Dendritic cell treated with granulocyte-macrophage colony-stimulating factor and Interleukin-4, amounts not matched to agents 40 ng/mL and 50 ng/mL, for 4 days (primary cell): ENCODE data around the gene STK11IP.

Source experiments
- H3K27ac Mint-ChIP-seq: one replicate; pipeline ENCODE4 v1.8.0; 2022; ENCODE audit warnings: mild to moderate bottlenecking, mixed read lengths
- H3K27me3 Mint-ChIP-seq: one replicate; pipeline ENCODE4 v1.8.0; 2022; ENCODE audit warnings: mild to moderate bottlenecking, mixed read lengths
- H3K36me3 Mint-ChIP-seq: one replicate; pipeline ENCODE4 v1.8.0; 2022; ENCODE audit warnings: low read depth, mixed read lengths
- H3K4me1 Mint-ChIP-seq: one replicate; pipeline ENCODE4 v1.8.0; 2022; ENCODE audit warnings: low read depth, mixed read lengths
- H3K4me3 Mint-ChIP-seq: one replicate; pipeline ENCODE4 v1.8.0; 2022; ENCODE audit warnings: mild to moderate bottlenecking, moderate library complexity, mixed read lengths
- H3K9me3 Mint-ChIP-seq: one replicate; pipeline ENCODE4 v1.8.0; 2022; ENCODE audit warnings: mixed read lengths
- intact Hi-C: fragments of 100-400 bp; cut with micrococcal nuclease; formaldehyde crosslinking; loops from one replicate; pipeline ENCODE4 v1.15.0; 2022

The STK11IP gene

GRCh38 chr2:219634951-219635751 lies 37.5 kb downstream of the STK11IP start:
- H3K27ac Mint-ChIP-seq: no peak overlapping the region
- peaks cover 36% of the 10 kb centered on the region for H3K27me3 Mint-ChIP-seq
- H3K36me3 Mint-ChIP-seq: no peaks in the 10 kb centered on the region
- H3K4me3 Mint-ChIP-seq: no peak overlapping the region
- intact Hi-C loops: no loop called here
- H3K4me1 Mint-ChIP-seq: peaks cover 20% of the 10 kb centered on the region
- no peaks in the 10 kb centered on the region for H3K9me3 Mint-ChIP-seq

DNA sequence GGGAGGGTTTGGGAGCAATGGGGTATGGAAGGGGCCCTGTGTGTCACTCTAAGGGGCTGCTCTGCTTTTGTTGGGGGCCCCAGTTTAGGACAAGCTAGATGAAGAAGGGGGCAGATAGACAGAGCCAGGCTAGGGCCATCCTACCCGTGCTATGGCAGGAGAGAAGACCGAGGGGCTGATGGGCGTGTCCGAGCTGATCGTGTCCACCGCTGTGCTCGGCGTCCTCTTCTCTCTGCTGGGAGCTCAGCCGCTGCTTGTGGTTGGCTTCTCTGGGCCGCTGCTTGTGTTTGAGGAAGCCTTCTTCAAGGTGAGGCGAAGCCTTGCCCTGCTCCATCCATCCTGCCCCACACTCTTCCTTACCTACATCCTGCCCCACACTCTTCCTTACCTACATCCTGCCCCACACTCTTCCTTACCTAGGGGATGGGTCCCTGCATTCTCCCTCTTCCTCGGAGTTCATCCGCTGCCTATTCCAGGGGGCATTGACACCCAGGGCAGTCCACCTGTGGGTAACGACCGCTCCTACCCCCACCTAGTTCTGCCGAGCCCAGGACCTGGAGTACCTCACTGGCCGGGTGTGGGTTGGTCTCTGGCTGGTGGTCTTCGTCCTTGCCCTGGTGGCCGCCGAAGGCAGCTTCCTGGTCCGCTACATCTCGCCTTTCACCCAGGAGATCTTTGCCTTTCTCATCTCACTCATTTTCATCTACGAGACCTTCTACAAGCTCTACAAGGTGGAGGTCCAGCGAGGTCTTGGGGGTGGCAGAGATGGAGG lies 38.7 kb downstream of the STK11IP start:
- Mint-ChIP-seq H3K36me3 (no peaks in the 10 kb centered on the region), H3K4me1 (peaks cover 15% of the 10 kb centered on the region), H3K27ac (no peak overlapping the region), H3K27me3 (peaks cover 26% of the 10 kb centered on the region), H3K4me3 (no peak overlapping the region), H3K9me3 (no peaks in the 10 kb centered on the region)
- intact Hi-C loops: no loop called here

GRCh38 chr2:219636941-219637841 lies 39.5 kb downstream of the STK11IP start:
- intact Hi-C loops: no loop called here
- no peaks in the 10 kb centered on the region for H3K36me3 Mint-ChIP-seq
- H3K27me3 Mint-ChIP-seq: peaks cover 32% of the 10 kb centered on the region
- H3K4me1 Mint-ChIP-seq: peaks cover 20% of the 10 kb centered on the region
- H3K27ac Mint-ChIP-seq: no peak overlapping the region
- no peaks in the 10 kb centered on the region for H3K9me3 Mint-ChIP-seq
- no peak overlapping the region for H3K4me3 Mint-ChIP-seq

- Mint-ChIP-seq H3K27ac (no peak overlapping the region), H3K27me3 (peaks cover 32% of the 10 kb centered on the region), H3K36me3 (no peaks in the 10 kb centered on the region), H3K9me3 (no peaks in the 10 kb centered on the region), H3K4me3 (no peak overlapping the region), H3K4me1 (peaks cover 26% of the 10 kb centered on the region)
- intact Hi-C loops: no loop called here
These were observed 40.2 kb downstream of the STK11IP start for GRCh38 chr2:219637842-219638185.

DNA sequence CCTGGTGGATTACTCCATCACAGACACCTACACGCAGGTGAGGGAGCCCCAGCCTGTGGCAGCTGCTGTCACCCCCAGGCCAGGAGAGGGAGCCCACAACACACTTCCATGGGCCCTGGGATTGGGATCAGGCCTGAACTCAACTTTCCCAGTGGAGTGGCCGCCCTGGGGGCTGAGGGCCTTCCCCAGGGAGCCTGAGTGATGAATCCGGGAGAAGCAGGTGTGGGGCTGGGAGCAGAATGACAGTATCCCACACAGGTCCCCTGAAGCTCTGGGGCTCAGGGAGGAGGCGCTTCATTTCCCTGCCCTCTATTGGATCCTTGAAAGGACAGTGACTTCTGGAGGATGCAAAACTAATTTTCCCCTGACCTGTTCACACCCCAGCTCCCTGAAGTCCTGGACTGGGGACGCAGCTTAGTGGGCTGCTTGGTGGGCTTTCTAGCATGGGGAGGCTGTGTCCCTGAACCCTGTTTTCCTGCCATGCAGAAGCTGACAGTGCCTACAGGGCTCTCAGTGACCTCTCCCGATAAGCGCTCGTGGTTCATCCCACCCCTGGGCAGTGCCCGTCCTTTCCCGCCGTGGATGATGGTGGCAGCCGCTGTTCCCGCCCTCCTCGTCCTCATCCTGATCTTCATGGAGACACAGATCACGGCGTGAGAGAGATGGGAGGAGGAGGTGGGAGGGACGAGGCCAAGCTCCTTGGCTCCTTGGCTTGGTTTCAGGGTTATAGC lies 40.7 kb downstream of the STK11IP start:
- H3K9me3 Mint-ChIP-seq: no peaks in the 10 kb centered on the region

DNA sequence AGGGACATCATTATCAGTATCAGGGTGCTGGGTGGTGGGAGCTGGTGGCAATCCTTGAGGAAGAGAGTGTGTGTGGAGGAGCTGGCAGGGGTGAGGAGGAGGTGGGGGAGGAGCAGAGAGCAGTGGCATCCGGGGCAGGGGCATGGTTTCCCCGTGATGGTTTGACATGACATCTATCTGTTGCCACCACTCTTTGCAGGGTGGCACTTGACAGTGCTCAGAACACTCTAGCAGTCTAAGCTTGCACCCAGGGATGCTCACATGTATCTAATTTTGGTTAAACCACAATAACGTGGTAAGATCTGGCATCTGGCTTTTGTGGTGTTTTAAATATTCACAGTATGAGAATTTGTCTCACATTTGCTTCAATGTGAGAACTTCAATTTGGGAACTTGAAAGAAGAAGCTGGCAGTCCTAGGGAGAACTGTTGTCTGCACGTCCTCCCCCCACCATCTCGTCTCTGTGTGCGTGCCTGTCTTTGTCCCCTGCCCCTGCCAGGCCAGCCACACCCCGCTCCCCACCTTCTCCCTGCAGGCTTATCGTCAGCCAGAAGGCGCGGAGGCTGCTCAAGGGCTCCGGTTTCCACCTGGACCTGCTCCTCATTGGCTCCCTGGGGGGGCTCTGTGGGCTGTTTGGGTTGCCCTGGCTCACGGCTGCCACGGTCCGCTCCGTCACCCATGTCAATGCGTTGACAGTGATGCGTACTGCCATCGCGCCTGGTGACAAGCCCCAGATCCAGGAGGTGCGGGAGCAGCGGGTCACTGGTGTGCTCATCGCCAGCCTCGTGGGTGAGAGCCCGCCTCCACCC lies 41.5 kb downstream of the STK11IP start:
- no peak overlapping the region for H3K4me3 Mint-ChIP-seq
- H3K4me1 Mint-ChIP-seq: peaks cover 29% of the 10 kb centered on the region
- H3K36me3 Mint-ChIP-seq: no peaks in the 10 kb centered on the region
- intact Hi-C loops: no loop called here
- no peaks in the 10 kb centered on the region for H3K9me3 Mint-ChIP-seq
- peak overlapping the region; percentile 8 for H3K27ac Mint-ChIP-seq
- peaks cover 36% of the 10 kb centered on the region for H3K27me3 Mint-ChIP-seq

More for the DNA sequence above, 40.7 kb downstream of the STK11IP start:
- Mint-ChIP-seq H3K4me3 (no peak overlapping the region), H3K27ac (peak overlapping the region; percentile 8), H3K27me3 (peaks cover 35% of the 10 kb centered on the region), H3K36me3 (no peaks in the 10 kb centered on the region), H3K4me1 (peaks cover 29% of the 10 kb centered on the region)
- intact Hi-C loops: no loop called here

DNA sequence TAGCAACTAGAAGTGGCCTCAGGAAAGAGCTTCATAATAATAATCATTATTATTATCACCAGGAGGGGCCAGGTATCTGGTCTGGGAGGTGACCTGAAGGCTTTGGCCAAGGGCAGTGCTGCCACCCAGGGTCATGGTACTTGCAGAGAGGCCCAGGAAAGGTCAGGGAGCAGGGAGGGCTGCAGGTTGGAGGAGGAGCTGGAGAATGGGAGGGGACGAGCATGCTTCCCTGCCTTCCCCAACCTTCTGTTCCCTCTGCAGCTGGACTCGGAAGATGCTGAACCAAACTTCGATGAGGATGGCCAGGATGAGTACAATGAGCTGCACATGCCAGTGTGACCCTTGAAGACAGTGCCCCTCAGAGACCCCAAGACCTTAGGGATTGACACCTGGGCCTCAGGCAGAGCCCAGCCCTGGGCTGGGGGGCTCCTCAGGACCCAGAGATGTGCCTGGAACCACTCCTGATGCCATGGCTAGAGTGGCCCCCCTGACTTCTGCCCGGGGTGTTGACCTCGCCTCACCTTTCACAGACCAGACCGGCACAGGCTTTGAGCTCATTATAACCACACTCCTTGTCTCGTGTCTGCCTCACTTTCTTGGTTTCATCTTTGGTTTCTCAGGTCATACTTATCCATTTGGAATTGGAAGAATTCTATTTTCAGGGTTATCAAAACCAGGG lies 43.9 kb downstream of the STK11IP start:
- H3K9me3 Mint-ChIP-seq: no peaks in the 10 kb centered on the region
- no peak overlapping the region for H3K4me3 Mint-ChIP-seq
- no peak overlapping the region for H3K27ac Mint-ChIP-seq
- H3K4me1 Mint-ChIP-seq: peaks cover 29% of the 10 kb centered on the region
- intact Hi-C loops: loop anchor here (1.0 to 5.0 kb wide), 2 partner anchors 44 to 100 kb away; partner anchors contain the start of gene STK11IP
- peaks cover 33% of the 10 kb centered on the region for H3K27me3 Mint-ChIP-seq
- no peaks in the 10 kb centered on the region for H3K36me3 Mint-ChIP-seq

GRCh38 chr2:219642069-219642454 lies 44.4 kb downstream of the STK11IP start:
- no peaks in the 10 kb centered on the region for H3K9me3 Mint-ChIP-seq
- intact Hi-C loops: loop anchor here (1.0 to 5.0 kb wide), 2 partner anchors 45 to 101 kb away; partner anchors contain the start of gene STK11IP
- peaks cover 28% of the 10 kb centered on the region for H3K27me3 Mint-ChIP-seq
- H3K4me3 Mint-ChIP-seq: no peak overlapping the region
- no peaks in the 10 kb centered on the region for H3K36me3 Mint-ChIP-seq
- no peak overlapping the region for H3K27ac Mint-ChIP-seq
- H3K4me1 Mint-ChIP-seq: peaks cover 29% of the 10 kb centered on the region

GRCh38 chr2:219642465-219643083 lies 44.9 kb downstream of the STK11IP start:
- intact Hi-C loops: loop anchor here (1.0 to 5.0 kb wide), 2 partner anchors 45 to 101 kb away; partner anchors contain the start of gene STK11IP
- H3K27ac Mint-ChIP-seq: no peak overlapping the region
- no peaks in the 10 kb centered on the region for H3K36me3 Mint-ChIP-seq
- H3K4me1 Mint-ChIP-seq: peaks cover 29% of the 10 kb centered on the region
- H3K4me3 Mint-ChIP-seq: no peak overlapping the region
- peaks cover 26% of the 10 kb centered on the region for H3K27me3 Mint-ChIP-seq
- H3K9me3 Mint-ChIP-seq: no peaks in the 10 kb centered on the region

DNA sequence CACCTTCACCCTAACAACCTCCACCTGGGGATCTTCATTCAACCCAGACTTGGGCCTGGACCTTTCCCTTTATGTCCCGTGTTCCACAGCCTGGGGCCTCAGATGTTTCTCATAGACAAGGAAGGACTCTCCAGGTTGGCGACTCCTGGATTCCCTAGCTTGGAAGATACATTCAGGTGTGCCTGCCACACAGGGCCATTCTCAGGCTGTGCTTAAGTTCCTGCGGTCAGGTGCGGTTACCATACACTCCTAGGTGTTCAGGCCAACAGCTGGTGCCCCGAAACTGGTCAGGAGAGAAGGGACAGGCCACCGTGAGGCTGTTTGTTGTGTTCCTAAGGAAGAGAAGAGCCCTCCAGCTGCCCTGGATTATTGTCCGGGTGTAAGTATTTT lies 45.4 kb downstream of the STK11IP start:
- no peak overlapping the region for H3K27ac Mint-ChIP-seq
- intact Hi-C loops: loop anchor here (5.0 kb wide), 1 partner anchor 46 kb away; the partner anchor contains the start of gene STK11IP
- no peaks in the 10 kb centered on the region for H3K36me3 Mint-ChIP-seq
- H3K4me3 Mint-ChIP-seq: no peak overlapping the region
- peaks cover 29% of the 10 kb centered on the region for H3K4me1 Mint-ChIP-seq
- no peaks in the 10 kb centered on the region for H3K9me3 Mint-ChIP-seq
- H3K27me3 Mint-ChIP-seq: peaks cover 26% of the 10 kb centered on the region

DNA sequence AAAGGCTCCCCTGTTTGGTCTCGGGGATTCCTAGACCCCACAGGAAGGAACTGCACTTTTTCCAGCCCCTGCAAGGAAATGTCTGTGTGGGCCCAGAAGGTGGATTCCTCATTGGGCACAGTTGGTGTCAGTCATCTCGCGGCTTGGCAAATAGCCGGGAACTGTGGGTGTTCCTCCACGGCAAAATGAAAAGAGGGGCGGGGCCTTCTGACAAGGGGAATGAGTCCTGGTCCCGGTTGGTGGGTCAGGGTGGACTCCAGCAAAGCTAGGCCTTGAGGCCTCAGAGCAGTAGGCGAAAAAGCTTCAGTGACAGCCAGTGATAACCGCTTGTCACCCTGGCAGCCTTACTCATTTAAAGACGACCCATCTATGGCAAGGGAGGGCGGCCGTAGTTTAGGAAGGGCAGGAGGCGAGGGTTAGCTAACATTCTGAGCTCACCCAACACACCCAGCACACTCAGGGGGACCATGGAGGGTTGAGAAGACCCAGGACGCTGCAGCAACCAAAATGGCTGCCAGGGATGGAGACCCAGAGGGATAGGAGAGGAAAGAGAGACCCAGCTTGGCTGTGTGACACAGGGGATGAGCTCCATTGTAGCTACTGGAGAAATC lies 46.2 kb downstream of the STK11IP start:
- intact Hi-C loops: loop anchor here (5.0 kb wide), 1 partner anchor 47 kb away; the partner anchor contains the start of gene STK11IP

More for the DNA sequence above, 46.2 kb downstream of the STK11IP start:
- H3K4me3 Mint-ChIP-seq: no peak overlapping the region
- peaks cover 32% of the 10 kb centered on the region for H3K27me3 Mint-ChIP-seq
- H3K4me1 Mint-ChIP-seq: peaks cover 23% of the 10 kb centered on the region
- no peak overlapping the region for H3K27ac Mint-ChIP-seq
- H3K36me3 Mint-ChIP-seq: no peaks in the 10 kb centered on the region
- H3K9me3 Mint-ChIP-seq: no peaks in the 10 kb centered on the region
